Type B pancreatic cell (in vitro differentiated cells): Measurements from ENCODE around the gene SDHC. TPM values are rescaled to one million over a fixed set of nuclear protein-coding genes. Genes with fewer than 3 reads are reported as not detected.
"Not testable (repeated sequence)": the region's sequence is repeated elsewhere in the genome, so short reads cannot be mapped to it uniquely, and the experiment has no call there.

Experiments
- DNase-seq: peaks from one replicate; pipeline ENCODE4 v3.0.0; 2021; ENCODE audit warnings: mixed read lengths; ENCODE audit not compliant: unreplicated experiment; ENCODE audit errors: extremely low spot score
- H3K27ac Mint-ChIP-seq: 2 replicates; pipeline ENCODE4 v1.8.0; 2021; ENCODE audit warnings: mild to moderate bottlenecking, mixed read lengths
- H3K27me3 Mint-ChIP-seq: 2 replicates; pipeline ENCODE4 v1.8.0; 2021; ENCODE audit warnings: mixed read lengths
- H3K36me3 Mint-ChIP-seq: 2 replicates; pipeline ENCODE4 v1.8.0; 2021; ENCODE audit warnings: mixed read lengths
- H3K4me1 Mint-ChIP-seq: one replicate; pipeline ENCODE4 v1.8.0; 2021; ENCODE audit warnings: mixed read lengths; ENCODE audit not compliant: unreplicated experiment
- H3K4me3 Mint-ChIP-seq: 2 replicates; pipeline ENCODE4 v1.8.0; 2021; ENCODE audit warnings: mild to moderate bottlenecking, mixed read lengths
- H3K9me3 Mint-ChIP-seq: 2 replicates; pipeline ENCODE4 v1.8.0; 2021; ENCODE audit warnings: mixed read lengths
- CTCF ChIP-seq: fragments of 200-600 bp; sonication (generic); conservative IDR thresholded peaks from 2 replicates; pipeline ENCODE4 v1.5.0; 2021; ENCODE audit warnings: antibody characterized with exemption, mild to moderate bottlenecking
- total RNA-seq: library from RNA; stranded (reverse); gene quantifications from 2 replicates; pipeline ENCODE4 v1.2.1, GENCODE V29; 2021; ENCODE audit warnings: low replicate concordance

Gene SDHC
- total RNA-seq, 1 donor from 2014 or later, result 206 TPM

GRCh38 chr1:161407451-161407985 is 93.3 kb downstream of the SDHC start:
- H3K4me1 Mint-ChIP-seq, result no peaks in the 10 kb centered on the region
- no peaks in the 10 kb centered on the region for H3K36me3 Mint-ChIP-seq
- TF ChIP-seq CTCF, result no peak
- H3K4me3 Mint-ChIP-seq, result no peak overlapping the region
- H3K9me3 Mint-ChIP-seq, result no peaks in the 10 kb centered on the region
- H3K27ac Mint-ChIP-seq, result no peak overlapping the region
- DNase-seq, result no peak
- peaks cover 34% of the 10 kb centered on the region for H3K27me3 Mint-ChIP-seq

GRCh38 chr1:161408429-161409052 is 94.4 kb downstream of the SDHC start:
- no peaks in the 10 kb centered on the region for H3K4me1 Mint-ChIP-seq
- TF ChIP-seq CTCF, result no peak
- H3K36me3 Mint-ChIP-seq, result no peaks in the 10 kb centered on the region
- no peak for DNase-seq
- no peaks in the 10 kb centered on the region for H3K9me3 Mint-ChIP-seq
- H3K27me3 Mint-ChIP-seq, result peaks cover 34% of the 10 kb centered on the region
- no peak overlapping the region for H3K4me3 Mint-ChIP-seq
- H3K27ac Mint-ChIP-seq, result no peak overlapping the region

GRCh38 chr1:161409848-161410635 is 95.9 kb downstream of the SDHC start:
- H3K4me3 Mint-ChIP-seq, DNase-seq, H3K4me1 Mint-ChIP-seq, H3K27ac Mint-ChIP-seq, H3K9me3 Mint-ChIP-seq, H3K36me3 Mint-ChIP-seq: not testable (repeated sequence)
- peaks cover 37% of the 10 kb centered on the region for H3K27me3 Mint-ChIP-seq

GRCh38 chr1:161410636-161410970 is 96.4 kb downstream of the SDHC start:
- not testable (repeated sequence) for DNase-seq, H3K9me3 Mint-ChIP-seq, H3K4me1 Mint-ChIP-seq, H3K4me3 Mint-ChIP-seq, H3K27ac Mint-ChIP-seq, H3K36me3 Mint-ChIP-seq
- peaks cover 35% of the 10 kb centered on the region for H3K27me3 Mint-ChIP-seq

Other genes starting within 250 kb of the SDHC start
- 1.3 and 3.3 TPM in 2 replicates for gene ARHGAP30, start 244.5 kb upstream of the SDHC start, total RNA-seq
- gene NECTIN4, start 224.8 kb upstream of the SDHC start, total RNA-seq, result 57.7 and 193 TPM in 2 replicates
- gene KLHDC9, start 216.0 kb upstream of the SDHC start, total RNA-seq, result 14.1 and 14.3 TPM in 2 replicates
- gene PFDN2, start 196.3 kb upstream of the SDHC start, total RNA-seq, result 41.1 and 50.9 TPM in 2 replicates
- 42.4 and 47.5 TPM in 2 replicates for gene NIT1, start 196.3 kb upstream of the SDHC start, total RNA-seq
- 31.3 and 41.0 TPM in 2 replicates for gene DEDD, start 181.7 kb upstream of the SDHC start, total RNA-seq
- gene UFC1, start 160.4 kb upstream of the SDHC start, total RNA-seq, result 90.3 and 103 TPM in 2 replicates
- 31.6 and 45.7 TPM in 2 replicates for gene USP21, start 154.9 kb upstream of the SDHC start, total RNA-seq
- gene PPOX, start 148.0 kb upstream of the SDHC start, total RNA-seq, result 25.7 and 43.6 TPM in 2 replicates
- gene B4GALT3, start 136.9 kb upstream of the SDHC start, total RNA-seq, result 42.4 and 48.5 TPM in 2 replicates
- 0.10 and 2.5 TPM in 2 replicates for gene ADAMTS4, start 115.3 kb upstream of the SDHC start, total RNA-seq
- 93.1 and 97.4 TPM in 2 replicates for gene NDUFS2, start 112.0 kb upstream of the SDHC start, total RNA-seq
- 0.80 TPM in 1 of 2 replicates, not detected in the other for gene FCER1G, start 99.1 kb upstream of the SDHC start, total RNA-seq
- gene APOA2, start 90.8 kb upstream of the SDHC start, total RNA-seq, result 39.5 and 238 TPM in 2 replicates
- gene TOMM40L, start 88.3 kb upstream of the SDHC start, total RNA-seq, result 13.6 and 13.7 TPM in 2 replicates
- not detected in 2 replicates for gene NR1I3, start 76.2 kb upstream of the SDHC start, total RNA-seq
- 1.0 and 3.4 TPM in 2 replicates for gene PCP4L1, start 55.6 kb upstream of the SDHC start, total RNA-seq
- 0.76 and 3.6 TPM in 2 replicates for gene MPZ, start 4.4 kb upstream of the SDHC start, total RNA-seq
- 0.76 and 13.5 TPM in 2 replicates for gene CFAP126, start 53.5 kb downstream of the SDHC start, total RNA-seq
- 0.62 and 2.1 TPM in 2 replicates for gene FCGR2A, start 191.1 kb downstream of the SDHC start, total RNA-seq
- 0.77 and 1.0 TPM in 2 replicates for gene HSPA6, start 210.2 kb downstream of the SDHC start, total RNA-seq
- 0.17 TPM in 1 of 2 replicates, not detected in the other for gene FCGR3A, start 235.4 kb downstream of the SDHC start, total RNA-seq